PFSK-1 (cell line): ENCODE measurements around the gene TAF8.

Experiments
- TAF1 ChIP-seq: IDR thresholded peaks from 2 replicates; pipeline ENCODE4 v1.6.1; 2012; ENCODE audit warnings: low read length, control low read depth, borderline replicate concordance; ENCODE audit not compliant: insufficient read depth
- TF ChIP-seq, protein P1 (sequence below), 2 experiments: IDR thresholded peaks; 2 replicates each; pipeline versions ENCODE4 v1.6.1 to v1.8.0; 2011 to 2012; ENCODE audit warnings: low read depth in 2 of 2, low read length in 2 of 2, control low read depth in 1 of 2, inconsistent platforms in 1 of 2, mild to moderate bottlenecking in 1 of 2, moderate library complexity in 1 of 2; ENCODE audit not compliant: insufficient read depth in 1 of 2

- TF ChIP-seq, protein P1, sequence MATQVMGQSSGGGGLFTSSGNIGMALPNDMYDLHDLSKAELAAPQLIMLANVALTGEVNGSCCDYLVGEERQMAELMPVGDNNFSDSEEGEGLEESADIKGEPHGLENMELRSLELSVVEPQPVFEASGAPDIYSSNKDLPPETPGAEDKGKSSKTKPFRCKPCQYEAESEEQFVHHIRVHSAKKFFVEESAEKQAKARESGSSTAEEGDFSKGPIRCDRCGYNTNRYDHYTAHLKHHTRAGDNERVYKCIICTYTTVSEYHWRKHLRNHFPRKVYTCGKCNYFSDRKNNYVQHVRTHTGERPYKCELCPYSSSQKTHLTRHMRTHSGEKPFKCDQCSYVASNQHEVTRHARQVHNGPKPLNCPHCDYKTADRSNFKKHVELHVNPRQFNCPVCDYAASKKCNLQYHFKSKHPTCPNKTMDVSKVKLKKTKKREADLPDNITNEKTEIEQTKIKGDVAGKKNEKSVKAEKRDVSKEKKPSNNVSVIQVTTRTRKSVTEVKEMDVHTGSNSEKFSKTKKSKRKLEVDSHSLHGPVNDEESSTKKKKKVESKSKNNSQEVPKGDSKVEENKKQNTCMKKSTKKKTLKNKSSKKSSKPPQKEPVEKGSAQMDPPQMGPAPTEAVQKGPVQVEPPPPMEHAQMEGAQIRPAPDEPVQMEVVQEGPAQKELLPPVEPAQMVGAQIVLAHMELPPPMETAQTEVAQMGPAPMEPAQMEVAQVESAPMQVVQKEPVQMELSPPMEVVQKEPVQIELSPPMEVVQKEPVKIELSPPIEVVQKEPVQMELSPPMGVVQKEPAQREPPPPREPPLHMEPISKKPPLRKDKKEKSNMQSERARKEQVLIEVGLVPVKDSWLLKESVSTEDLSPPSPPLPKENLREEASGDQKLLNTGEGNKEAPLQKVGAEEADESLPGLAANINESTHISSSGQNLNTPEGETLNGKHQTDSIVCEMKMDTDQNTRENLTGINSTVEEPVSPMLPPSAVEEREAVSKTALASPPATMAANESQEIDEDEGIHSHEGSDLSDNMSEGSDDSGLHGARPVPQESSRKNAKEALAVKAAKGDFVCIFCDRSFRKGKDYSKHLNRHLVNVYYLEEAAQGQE (IDR thresholded peaks at IDR 0.05; ENCODE audit: insufficient read depth in 1 of 2, low read depth in 2 of 2, low read length in 2 of 2): no peak
- TF ChIP-seq TAF1: no peak
Observed at GRCh38 chr6:42135161-42135560, 84.8 kb downstream of the TAF8 start.
